22Rv1 (cell line): ENCODE results near the gene PARD3.

Source experiments
- ZFX ChIP-seq: fragments of 450-650 bp; IDR thresholded peaks from 2 replicates; pipeline ENCODE4 v1.6.1; 2017; ENCODE audit warnings: antibody characterized with exemption, borderline replicate concordance
- TF ChIP-seq, protein P1 (sequence below): fragments of 450-650 bp; IDR thresholded peaks from 2 replicates; pipeline ENCODE4 v1.5.1; 2017; ENCODE audit warnings: mild to moderate bottlenecking

DNA sequence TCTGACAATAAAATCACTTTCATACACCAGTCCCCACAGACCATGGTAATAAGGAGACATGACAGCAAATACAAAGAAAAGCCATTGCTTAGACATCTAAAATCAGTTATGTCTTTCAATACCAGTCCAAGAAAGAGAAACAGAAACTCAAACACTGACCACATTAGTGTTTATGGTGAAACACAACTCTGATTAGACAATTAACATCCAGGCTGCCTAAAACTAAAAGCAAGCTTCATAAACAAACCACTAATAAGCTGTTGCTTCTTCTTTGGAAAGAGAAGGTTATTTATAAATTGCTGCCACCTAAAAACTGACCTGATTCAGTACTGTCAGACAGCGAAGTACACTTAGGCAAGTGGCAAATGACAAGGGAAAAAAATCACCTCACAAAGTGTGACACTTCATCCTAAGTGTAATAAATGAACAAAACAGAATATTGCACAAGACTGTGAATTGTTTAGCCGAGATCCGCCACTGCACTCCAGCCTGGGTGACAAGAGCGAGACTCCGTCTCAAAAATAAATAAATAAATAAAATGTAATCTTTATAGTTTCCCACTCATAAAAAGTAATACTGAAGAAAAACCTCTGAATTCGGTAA lies 277.4 kb downstream of the PARD3 start:
- TF ChIP-seq, protein P1, sequence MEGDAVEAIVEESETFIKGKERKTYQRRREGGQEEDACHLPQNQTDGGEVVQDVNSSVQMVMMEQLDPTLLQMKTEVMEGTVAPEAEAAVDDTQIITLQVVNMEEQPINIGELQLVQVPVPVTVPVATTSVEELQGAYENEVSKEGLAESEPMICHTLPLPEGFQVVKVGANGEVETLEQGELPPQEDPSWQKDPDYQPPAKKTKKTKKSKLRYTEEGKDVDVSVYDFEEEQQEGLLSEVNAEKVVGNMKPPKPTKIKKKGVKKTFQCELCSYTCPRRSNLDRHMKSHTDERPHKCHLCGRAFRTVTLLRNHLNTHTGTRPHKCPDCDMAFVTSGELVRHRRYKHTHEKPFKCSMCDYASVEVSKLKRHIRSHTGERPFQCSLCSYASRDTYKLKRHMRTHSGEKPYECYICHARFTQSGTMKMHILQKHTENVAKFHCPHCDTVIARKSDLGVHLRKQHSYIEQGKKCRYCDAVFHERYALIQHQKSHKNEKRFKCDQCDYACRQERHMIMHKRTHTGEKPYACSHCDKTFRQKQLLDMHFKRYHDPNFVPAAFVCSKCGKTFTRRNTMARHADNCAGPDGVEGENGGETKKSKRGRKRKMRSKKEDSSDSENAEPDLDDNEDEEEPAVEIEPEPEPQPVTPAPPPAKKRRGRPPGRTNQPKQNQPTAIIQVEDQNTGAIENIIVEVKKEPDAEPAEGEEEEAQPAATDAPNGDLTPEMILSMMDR: no peak
- TF ChIP-seq ZFX: no peak
